Fibroblast of mammary gland (primary cell): ENCODE results near the gene TBCD.
"Not testable (repeated sequence)": the region's sequence is repeated elsewhere in the genome, so short reads cannot be mapped to it uniquely, and the experiment has no call there.

Experiments
- DNase-seq: peaks from one replicate; pipeline ENCODE4 v3.0.0-alpha.2; 2010; ENCODE audit warnings: low read depth
- H3K4me3 ChIP-seq: 2 replicates; pipeline ENCODE4 v1.5.1; 2011; ENCODE audit warnings: low read depth, mild to moderate bottlenecking, low read length, moderate library complexity; ENCODE audit not compliant: control insufficient read depth
- CTCF ChIP-seq: conservative IDR thresholded peaks from 2 replicates; pipeline ENCODE4 v1.5.1; 2011; ENCODE audit warnings: low read depth, low read length, inconsistent platforms; ENCODE audit not compliant: control insufficient read depth, insufficient read depth

TBCD gene

GRCh38 chr17:82964851-82965341, 213.0 kb downstream of the TBCD start:
- no peak overlapping the region for H3K4me3 ChIP-seq
- no peak for DNase-seq
- TF ChIP-seq CTCF, result no peak

GRCh38 chr17:82965371-82965770, 213.5 kb downstream of the TBCD start:
- H3K4me3 ChIP-seq, result no peak overlapping the region
- no peak for TF ChIP-seq CTCF
- no peak for DNase-seq

GRCh38 chr17:82966415-82966814, 214.6 kb downstream of the TBCD start:
- H3K4me3 ChIP-seq, result no peak overlapping the region
- DNase-seq, result no peak
- TF ChIP-seq CTCF, result no peak

- no peak for TF ChIP-seq CTCF
- DNase-seq, result no peak
- H3K4me3 ChIP-seq, result no peak overlapping the region
Observed at GRCh38 chr17:82967268-82968032, 215.6 kb downstream of the TBCD start.

- not testable (repeated sequence) for DNase-seq, H3K4me3 ChIP-seq
Observed at GRCh38 chr17:82968033-82968841, 216.4 kb downstream of the TBCD start.

- no peak for DNase-seq
- TF ChIP-seq CTCF, result no peak
- H3K4me3 ChIP-seq, result no peak overlapping the region
Observed at GRCh38 chr17:82970067-82970466, 218.2 kb downstream of the TBCD start.
